Parathyroid adenoma (tissue), 2 donors: ENCODE results near the gene CYP1A1.
A peak's percentile ranks its signal among the peaks of the same experiment; 100 is the strongest.
"Not testable (repeated sequence)": the region's sequence is repeated elsewhere in the genome, so short reads cannot be mapped to it uniquely, and the experiment has no call there.

Experiments used
- H2AFZ ChIP-seq: fragments of 300-600 bp; sonication (generic); one replicate; pipeline ENCODE4 v1.7.0; 2017; ENCODE audit warnings: antibody characterized with exemption, mild to moderate bottlenecking
- H3K27ac ChIP-seq: fragments of 300-600 bp; sonication (generic); one replicate; pipeline ENCODE4 v1.7.0; 2017
- H3K27me3 ChIP-seq: fragments of 300-600 bp; sonication (generic); one replicate; pipeline ENCODE4 v1.7.0; 2017; ENCODE audit warnings: low read length; ENCODE audit not compliant: control insufficient read depth, insufficient read depth
- H3K36me3 ChIP-seq: fragments of 300-600 bp; sonication (generic); one replicate; pipeline ENCODE4 v1.7.0; 2017; ENCODE audit warnings: low read length; ENCODE audit not compliant: control insufficient read depth, insufficient read depth
- H3K4me1 ChIP-seq: fragments of 300-600 bp; sonication (generic); one replicate; pipeline ENCODE4 v1.7.0; 2017; ENCODE audit warnings: control low read depth
- H3K4me2 ChIP-seq: fragments of 300-600 bp; sonication (generic); one replicate; pipeline ENCODE4 v1.7.0; 2017; ENCODE audit warnings: low read length
- H3K4me3 ChIP-seq: fragments of 300-600 bp; sonication (generic); one replicate; pipeline ENCODE4 v1.7.0; 2017; ENCODE audit warnings: low read depth, low read length
- H3K79me2 ChIP-seq: fragments of 300-600 bp; sonication (generic); one replicate; pipeline ENCODE4 v1.7.0; 2017; ENCODE audit warnings: control low read depth
- H3K9ac ChIP-seq: fragments of 300-600 bp; sonication (generic); one replicate; pipeline ENCODE4 v1.7.0; 2017; ENCODE audit warnings: mild to moderate bottlenecking
- H3K9me3 ChIP-seq: fragments of 300-600 bp; sonication (generic); one replicate; pipeline ENCODE4 v1.7.0; 2017; ENCODE audit warnings: low read length; ENCODE audit not compliant: control insufficient read depth
- CTCF ChIP-seq: fragments of 300-600 bp; sonication (generic); IDR thresholded peaks from one replicate; pipeline ENCODE4 v1.7.0; 2017; ENCODE audit warnings: antibody characterized with exemption, mild to moderate bottlenecking
- donor health status: primary hyperparathyroidism.

CYP1A1 gene

GRCh38 chr15:74730619-74731316 is 5.4 kb upstream of the CYP1A1 start:
- no peaks in the 10 kb centered on the region for H3K27me3 ChIP-seq
- H3K9me3 ChIP-seq = no peaks in the 10 kb centered on the region
- H3K4me3 ChIP-seq = no peak overlapping the region
- TF ChIP-seq CTCF = no peak
- H3K36me3 ChIP-seq = no peaks in the 10 kb centered on the region
- H3K4me2 ChIP-seq = no peak overlapping the region
- H3K9ac ChIP-seq = no peak overlapping the region
- H2AFZ ChIP-seq = no peak overlapping the region
- H3K27ac ChIP-seq = no peak overlapping the region
- H3K79me2 ChIP-seq = no peaks in the 10 kb centered on the region
- H3K4me1 ChIP-seq = no peaks in the 10 kb centered on the region

GRCh38 chr15:74729372-74729771 is 4.0 kb upstream of the CYP1A1 start:
- H2AFZ ChIP-seq, H3K9ac ChIP-seq, H3K79me2 ChIP-seq, H3K27ac ChIP-seq, H3K4me2 ChIP-seq, H3K4me1 ChIP-seq, H3K36me3 ChIP-seq, H3K9me3 ChIP-seq, H3K27me3 ChIP-seq, H3K4me3 ChIP-seq: not testable (repeated sequence)

GRCh38 chr15:74728699-74729098 is 3.4 kb upstream of the CYP1A1 start:
- H3K9me3 ChIP-seq, H3K79me2 ChIP-seq, H3K4me3 ChIP-seq, H3K9ac ChIP-seq, H3K36me3 ChIP-seq, H2AFZ ChIP-seq, H3K27ac ChIP-seq, H3K4me2 ChIP-seq, H3K27me3 ChIP-seq, H3K4me1 ChIP-seq: not testable (repeated sequence)

- Histone ChIP-seq H3K36me3 (no peaks in the 10 kb centered on the region), H2AFZ (no peak overlapping the region), H3K4me1 (no peaks in the 10 kb centered on the region), H3K27me3 (no peaks in the 10 kb centered on the region), H3K4me2 (no peak overlapping the region), H3K27ac (no peak overlapping the region), H3K9me3 (no peaks in the 10 kb centered on the region), H3K4me3 (no peak overlapping the region), H3K79me2 (no peaks in the 10 kb centered on the region), H3K9ac (no peak overlapping the region)
- TF ChIP-seq CTCF = no peak
These were observed 2.4 kb upstream of the CYP1A1 start for GRCh38 chr15:74727727-74728126.

- Histone ChIP-seq H3K4me3 (peak overlapping the region; percentile 40), H2AFZ (no peak overlapping the region), H3K79me2 (no peaks in the 10 kb centered on the region), H3K27me3 (no peaks in the 10 kb centered on the region), H3K36me3 (no peaks in the 10 kb centered on the region), H3K4me1 (no peaks in the 10 kb centered on the region), H3K9me3 (no peaks in the 10 kb centered on the region), H3K9ac (no peak overlapping the region), H3K27ac (no peak overlapping the region), H3K4me2 (peak overlapping the region; percentile 81)
- no peak for TF ChIP-seq CTCF
These were observed 1.4 kb upstream of the CYP1A1 start for GRCh38 chr15:74726774-74727164.
